HG03025 (cell line): ENCODE results near the gene NOXO1.

Experiments
- ATAC-seq: cut with Tn5 transposase; IDR thresholded peaks from one replicate; pipeline ENCODE4 v1.9.1; 2021; ENCODE audit warnings: mild to moderate bottlenecking, moderate library complexity; ENCODE audit not compliant: unreplicated experiment, low FRiP score

The NOXO1 gene

DNA sequence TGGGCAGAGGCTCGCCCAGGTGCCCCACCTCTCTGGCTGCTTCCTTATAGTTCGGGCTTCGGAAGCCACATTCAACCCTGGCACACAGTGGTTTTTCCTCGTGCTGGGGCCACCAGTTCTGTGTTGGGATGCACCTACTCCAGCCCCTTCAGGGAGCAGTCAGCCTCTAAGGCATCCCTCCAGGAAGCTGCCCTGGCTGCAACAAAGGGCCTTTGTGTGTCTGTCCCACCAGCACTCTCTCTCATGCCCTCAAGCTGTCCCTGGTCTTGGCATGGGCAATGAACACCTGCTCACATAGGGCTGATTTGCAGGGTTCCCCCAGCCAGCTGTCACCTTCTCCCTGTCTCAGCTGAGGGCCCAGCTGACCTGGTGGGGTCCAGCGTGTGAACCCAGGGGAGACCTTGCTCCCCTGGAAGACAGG lies 754 bp upstream of the NOXO1 start:
- ATAC-seq = no peak

DNA sequence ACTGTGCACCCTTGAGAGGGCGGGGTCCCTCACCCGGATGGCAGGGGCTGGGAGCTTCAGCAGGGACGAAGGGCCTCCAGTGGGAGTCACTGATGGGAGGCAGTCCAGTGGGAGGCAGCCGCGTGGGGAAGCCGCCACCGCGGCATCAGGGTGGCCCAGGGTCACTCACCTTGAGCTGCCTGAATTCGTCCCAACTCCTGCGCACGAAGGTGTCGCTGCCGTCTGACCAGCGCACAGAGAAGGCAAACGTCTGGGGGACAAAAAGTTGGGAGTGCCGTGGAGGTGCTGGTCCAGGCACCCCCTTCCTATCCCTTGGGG lies 540 bp downstream of the NOXO1 start:
- no peak for ATAC-seq

DNA sequence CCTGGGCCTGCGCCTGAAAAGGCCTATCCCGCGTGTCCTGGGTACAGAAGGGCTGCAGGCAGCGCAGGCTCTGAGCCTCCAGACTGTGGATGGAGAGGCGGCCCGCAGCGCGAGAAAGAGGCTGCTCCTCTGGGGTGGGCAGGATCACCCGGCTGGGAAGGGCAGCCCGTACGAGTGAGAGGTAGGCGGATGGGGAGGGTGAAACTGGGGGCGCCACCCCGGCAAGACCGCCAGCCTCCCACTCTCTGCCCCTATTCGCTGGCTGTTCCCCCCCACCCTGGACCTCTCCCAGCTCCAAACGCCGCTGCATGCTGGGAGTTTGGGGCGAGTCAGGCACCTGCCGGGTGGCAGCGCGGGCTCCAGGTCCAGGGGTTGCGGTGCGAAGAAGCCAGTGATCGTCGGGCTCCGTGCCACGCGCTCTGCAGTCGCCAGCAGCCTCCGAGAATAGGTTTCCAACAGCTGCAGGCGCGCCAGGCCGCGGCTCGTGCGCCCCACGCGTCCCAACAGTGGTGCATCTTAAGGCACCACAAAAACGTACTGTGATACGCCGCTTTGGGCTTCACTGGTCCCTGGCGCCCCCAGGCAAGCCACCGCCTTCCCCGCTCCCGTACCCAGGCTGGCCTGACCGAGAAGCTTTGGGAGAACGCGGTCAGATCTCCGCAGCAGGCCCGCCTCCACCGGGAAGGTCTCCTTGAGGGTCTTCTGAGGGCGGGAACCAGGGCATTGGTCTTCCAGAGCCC lies 1.1 kb downstream of the NOXO1 start:
- ATAC-seq = no peak

DNA sequence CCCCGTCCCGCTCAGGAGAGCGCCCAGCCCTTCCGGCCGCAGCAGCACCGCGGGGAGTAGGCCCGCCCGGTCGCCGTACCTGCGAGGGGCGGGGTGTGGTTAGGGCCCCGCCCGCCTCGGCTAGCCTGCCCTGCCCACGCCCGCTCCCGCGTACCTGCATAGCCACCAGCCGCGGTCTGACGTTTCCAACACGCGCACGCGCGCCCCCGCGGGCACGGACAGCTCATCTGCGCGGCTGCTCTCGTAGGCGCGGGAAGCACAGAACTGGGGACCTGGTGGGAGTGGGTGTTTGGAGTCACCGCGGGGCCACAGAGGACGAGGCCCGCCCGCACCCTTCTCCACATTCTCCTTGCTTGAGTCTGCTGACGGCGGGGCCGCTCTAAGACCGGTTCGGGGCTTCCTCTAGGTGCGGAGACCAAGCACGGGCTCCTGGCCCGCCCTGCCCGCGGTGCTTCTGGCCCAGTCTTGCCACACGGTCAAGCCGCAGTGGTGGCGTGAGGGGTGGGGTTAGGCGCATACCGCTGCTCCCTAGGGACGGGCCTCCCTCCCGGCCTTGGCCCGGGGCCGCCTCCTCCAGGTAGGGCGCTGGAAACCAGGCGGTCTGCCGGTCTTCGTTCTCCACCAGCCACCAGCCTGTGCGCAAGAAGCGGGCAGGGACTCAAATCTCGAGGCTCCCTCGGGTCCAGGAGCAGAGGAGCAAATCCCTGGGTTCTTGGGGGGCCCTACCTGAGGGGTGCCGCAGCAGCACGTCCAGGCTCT lies 1.8 kb downstream of the NOXO1 start:
- ATAC-seq = no peak

DNA sequence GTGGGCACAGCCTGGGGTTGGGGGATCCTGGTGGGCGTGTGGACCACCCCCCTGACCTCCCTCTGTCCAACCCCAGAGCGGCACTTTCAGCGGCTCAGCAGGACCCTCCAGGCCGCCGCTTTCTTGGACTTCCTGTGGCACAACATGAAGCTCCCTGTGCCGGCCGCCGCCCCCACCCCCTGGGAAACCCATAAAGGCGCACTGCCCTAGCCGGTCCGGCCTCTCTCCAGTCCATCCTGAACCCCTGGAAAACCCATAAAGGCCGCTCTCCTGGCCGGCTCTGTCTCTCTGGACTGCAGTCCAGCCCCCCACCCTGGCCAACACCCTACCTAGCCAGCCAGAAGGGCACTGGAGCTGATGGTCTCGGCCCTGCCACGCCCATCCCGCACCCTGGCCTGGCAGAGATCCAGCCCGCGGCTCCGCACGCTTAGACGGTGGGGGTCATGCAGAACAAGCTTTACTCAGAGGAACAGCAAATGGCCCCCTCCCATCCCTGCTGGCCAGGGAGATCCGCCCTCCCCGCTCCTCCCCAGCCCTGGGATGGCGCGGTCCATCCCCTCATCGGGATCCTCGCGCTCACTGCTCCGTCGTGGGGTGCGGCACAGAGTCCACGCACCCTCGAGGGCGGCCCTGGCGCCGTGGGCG lies 2.7 kb downstream of the NOXO1 start:
- ATAC-seq = no peak

DNA sequence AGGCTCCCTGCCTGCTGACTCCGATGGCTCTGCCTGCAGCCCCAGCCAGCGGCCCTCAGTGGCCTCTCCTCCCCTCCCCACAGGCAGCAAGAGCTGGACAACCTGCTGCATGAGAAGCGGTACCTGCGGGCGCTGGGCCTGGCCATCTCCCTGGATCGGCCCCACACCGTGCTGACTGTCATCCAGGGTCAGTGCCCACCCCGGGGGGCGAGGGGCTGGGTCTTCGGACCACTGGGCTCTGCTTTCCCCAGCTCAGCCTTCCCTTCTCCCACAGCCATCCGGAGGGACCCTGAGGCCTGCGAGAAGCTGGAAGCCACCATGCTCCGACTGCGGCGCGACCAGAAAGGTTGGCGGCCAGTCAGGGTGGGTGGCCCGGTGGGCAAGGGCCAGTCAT lies 3.4 kb downstream of the NOXO1 start:
- no peak for ATAC-seq

DNA sequence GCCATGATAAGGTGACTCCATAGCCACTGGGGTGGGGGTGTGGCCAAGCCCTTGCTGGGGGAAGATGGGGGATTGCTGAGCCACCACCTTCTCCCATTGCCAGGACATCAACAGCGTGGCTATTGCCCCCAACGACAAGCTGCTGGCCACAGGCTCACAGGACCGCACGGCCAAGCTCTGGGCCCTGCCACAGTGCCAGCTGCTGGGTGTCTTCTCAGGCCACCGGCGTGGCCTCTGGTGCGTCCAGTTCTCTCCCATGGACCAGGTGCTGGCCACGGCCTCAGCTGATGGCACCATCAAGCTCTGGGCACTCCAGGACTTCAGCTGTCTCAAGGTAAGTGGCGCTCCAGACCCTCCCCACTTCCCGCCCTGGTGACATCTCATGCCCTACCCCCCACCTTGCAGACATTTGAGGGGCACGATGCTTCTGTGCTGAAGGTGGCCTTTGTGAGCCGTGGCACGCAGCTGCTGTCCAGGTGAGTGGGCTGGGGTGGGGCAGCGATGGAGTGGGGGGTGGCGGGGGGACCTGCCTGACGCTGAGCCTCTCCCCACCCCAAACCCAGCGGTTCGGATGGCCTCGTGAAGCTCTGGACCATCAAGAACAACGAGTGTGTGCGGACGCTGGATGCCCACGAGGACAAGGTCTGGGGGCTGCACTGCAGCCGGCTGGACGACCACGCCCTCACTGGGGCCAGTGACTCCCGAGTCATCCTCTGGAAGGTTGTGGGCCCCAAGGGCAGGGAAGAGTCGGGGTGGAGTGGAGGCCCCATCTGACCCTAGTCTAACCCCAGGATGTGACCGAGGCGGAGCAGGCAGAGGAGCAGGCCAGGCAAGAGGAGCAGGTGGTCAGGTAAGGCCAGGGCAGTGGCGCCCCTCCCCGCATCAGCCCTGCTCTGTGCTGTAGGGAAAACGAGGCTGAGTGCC lies 4.1 kb downstream of the NOXO1 start:
- ATAC-seq = no peak

DNA sequence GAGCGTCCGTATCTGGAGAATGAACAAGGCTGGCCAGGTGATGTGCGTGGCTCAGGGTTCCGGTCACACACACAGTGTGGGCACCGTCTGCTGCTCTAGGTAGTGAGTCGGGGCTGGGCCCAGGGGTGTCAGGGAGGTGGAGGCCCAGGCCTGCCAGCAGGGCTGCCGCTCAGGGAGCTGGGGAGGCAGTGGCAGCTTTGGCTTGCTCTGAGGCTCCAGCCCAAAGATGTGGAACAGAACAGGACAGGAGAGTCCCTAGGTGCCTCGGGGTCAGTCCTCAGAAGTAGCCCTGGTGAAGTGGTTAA lies 5.1 kb downstream of the NOXO1 start:
- ATAC-seq = no peak

DNA sequence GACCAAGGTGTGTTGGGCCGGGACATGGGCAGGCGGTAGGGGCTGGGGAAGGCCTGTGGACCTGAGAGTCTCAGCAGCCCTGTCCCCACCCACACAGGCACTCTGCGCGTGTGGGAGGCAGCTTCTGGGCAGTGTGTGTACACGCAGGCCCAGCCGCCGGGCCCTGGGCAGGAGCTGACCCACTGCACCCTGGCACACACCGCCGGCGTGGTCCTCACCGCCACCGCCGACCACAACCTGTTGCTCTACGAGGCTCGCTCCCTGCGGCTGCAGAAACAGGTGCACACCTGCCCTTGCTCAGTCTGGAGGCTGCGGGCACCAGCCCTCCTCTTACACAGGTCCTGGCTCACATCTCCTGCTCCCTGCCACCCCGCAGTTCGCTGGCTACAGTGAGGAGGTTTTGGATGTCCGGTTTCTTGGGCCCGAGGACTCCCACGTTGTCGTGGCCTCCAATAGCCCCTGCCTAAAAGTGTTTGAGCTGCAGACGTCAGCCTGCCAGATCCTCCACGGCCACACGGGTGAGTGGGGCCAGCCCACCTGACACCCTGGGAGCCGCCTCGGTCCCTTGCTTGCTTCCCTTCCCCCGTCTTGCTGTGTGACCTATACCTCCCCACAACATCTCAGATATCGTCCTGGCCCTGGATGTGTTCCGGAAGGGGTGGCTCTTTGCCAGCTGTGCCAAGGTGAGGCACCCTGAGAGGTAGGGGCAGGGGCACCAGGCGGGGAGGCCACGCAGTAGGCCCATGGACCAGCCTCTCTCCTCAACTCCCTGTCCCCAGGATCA lies 5.6 kb downstream of the NOXO1 start:
- ATAC-seq = no peak

DNA sequence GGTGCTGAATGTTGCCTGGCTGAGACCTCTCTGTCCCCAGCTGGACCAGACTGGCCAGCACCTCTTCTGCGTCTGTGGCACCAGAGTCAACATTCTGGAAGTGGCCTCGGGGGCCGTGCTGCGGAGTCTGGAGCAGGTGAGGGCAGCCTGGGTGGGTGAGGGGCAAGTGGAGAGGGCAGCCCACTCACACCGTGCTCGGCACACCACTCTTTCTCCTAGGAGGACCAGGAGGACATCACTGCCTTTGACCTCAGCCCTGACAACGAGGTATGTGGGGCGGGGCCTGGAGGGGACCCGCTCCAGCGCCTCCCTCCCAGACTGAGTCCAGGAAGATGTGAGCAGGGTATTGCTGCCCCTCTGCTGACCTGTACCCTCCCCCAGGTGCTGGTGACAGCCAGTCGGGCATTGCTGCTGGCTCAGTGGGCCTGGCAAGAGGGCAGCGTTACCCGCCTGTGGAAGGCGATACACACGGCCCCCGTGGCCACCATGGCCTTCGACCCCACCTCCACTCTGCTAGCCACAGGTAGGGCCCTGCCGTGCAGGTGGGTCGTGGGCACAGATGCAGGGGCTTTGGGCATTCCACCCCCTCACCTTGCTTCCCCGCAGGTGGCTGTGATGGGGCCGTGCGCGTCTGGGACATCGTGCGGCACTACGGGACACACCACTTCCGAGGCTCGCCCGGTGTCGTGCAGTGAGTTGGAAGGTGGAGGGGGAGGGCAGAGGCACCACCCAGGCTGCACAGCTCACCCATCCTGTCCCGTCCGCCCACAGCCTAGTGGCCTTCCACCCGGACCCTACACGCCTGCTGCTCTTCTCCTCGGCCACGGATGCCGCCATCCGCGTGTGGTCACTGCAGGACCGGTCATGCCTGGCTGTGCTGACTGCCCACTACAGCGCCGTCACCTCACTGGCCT lies 6.9 kb downstream of the NOXO1 start:
- no peak for ATAC-seq

DNA sequence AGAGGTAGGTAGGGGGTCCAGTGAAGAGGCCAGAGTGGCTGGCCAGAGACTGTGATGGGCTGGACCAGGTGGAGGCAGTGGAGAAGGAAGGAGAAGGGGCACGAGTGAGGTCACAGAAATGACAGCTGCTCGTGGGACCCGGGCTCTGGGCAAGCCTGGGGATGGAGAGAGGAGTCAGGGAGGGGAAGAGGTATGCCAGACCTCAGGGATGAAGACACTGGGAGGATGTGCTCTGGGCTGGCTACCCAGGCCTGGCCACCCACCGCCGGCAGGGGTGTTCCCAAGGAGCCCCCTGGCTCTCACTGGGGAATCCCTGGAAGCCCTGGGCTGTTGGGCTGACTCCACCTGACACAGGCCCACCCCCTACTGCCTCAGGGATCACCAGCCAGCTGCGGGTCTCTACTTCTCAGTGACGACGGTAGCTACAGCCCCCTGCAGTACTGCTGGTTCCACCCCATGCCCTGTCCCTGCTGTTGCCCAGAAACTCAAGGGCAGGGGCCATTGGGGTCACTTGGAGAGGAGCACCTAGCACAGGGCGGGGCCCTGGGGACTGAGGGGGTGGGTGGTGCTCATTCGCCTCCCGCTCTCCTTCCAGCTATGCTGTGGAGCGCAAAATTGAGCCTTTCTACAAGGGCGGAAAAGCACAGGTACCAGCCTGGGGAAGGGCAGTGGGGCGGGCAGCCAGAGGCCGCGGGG lies 7.7 kb downstream of the NOXO1 start:
- ATAC-seq = no peak

DNA sequence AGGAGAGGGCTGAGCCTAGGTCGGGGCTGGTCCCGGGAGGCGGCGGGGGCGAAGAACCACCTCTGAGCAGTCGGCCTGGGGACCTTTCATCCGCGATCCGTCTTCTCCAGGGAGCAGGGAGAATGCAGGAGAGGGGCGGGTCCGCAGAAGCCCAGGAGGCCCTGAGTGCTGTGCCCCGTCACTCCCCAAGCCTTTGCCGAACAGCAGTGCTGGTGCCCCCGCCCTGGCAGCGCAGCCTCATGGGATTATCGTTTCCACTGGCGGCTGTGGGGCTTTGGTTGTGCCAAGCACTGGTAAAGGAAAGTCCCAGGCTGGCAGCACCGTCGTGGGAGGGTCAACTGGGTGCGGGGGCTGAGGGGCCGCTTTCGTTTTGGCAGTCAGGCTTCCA lies 8.8 kb downstream of the NOXO1 start:
- no peak for ATAC-seq

DNA sequence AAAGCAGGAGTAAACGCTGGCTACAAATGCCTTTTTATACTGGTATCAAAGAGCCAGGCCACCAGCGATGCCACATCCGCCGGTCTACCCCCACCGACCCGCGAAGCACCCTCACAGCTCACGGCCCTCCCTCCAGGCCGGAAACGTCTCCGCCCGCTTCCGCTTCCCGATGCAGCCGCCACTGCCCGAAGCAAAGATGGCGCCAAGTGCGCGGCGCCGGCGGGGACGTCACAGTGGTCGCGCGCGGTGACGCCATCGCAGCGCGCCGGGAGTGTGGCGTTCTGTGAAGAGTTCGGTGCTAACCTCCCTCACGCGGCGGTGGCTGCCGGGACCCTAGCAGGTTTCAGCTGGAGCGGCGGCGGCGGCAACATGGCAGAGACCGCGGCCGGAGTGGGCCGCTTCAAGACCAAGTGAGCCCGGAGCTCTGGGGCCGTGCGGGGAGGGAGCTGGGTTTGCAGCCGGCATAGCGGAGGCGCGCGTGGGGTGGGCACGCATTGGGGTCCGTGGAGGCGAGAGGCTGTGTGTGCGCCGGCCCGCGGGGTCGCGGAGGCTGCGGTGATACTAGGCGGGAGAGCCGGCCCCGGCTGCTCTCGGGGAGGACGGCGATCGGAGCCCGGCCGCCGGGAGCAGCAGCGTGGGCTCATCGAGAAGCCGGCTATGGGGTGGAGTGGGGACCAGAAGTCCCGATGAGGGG lies 9.3 kb downstream of the NOXO1 start, which contains the start of gene TBL3:
TSS of gene TBL3 (plus strand) at position 258 of the 694 bp plus-strand sequence. CDS start at position 370, 112 bp downstream.
- ATAC-seq = peak; percentile 58

DNA sequence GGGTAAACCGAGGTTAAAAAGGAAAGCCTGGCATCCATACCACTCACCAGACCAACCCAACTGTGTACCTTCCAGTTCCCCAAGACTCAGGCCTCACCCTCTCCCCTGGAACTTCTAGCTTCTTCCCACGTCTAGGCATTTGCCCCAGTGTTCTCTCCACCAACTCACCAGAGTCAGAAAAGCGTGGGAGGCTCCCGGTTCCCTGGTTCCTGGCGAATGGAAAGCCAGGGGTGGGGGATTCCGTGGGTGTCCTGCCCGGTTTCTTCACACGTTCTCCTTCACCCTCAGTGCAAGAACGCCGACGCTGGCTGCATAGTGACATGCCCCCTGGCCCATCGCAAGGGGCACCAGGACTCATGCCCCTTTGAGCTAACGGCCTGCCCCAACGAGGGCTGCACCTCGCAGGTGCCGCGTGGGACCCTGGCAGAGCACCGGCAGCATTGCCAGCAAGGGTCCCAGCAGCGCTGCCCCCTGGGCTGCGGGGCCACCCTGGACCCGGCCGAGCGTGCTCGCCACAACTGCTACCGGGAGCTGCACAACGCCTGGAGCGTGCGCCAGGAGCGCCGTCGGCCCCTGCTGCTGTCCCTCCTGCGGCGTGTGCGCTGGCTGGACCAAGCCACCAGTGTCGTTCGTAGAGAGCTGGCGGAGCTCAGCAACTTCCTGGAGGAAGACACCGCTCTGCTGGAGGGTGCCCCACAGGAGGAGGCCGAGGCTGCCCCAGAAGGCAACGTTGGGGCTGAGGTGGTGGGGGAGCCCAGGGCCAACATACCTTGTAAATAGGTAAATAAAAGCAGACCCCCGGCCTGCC lies 12.9 kb downstream of the NOXO1 start:
- ATAC-seq = no peak

DNA sequence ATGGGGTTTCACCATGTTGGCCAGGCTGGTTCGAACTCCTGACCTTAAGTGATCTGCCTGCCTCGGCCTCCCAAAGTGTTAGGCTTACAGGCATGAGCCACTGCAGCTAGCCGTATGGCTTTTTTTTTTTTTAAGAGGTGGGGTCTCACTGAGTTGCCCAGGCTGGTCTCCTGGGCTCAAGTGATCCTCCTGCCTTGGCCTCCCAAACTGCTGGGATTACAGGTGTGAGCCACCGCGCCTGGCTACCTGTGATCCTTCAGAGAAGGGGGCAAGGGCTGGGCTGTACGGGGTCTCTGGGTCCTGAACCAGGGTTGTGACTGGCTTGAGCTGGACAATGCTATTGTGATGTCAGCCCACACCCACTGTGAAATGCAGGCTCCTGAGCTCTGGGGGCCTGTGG lies 14.8 kb downstream of the NOXO1 start, which contains the start of gene RNF151:
TSS of gene RNF151 (plus strand) at position 397 of the 400 bp plus-strand sequence. CDS start 26 bp downstream, outside the sequence.
- no peak for ATAC-seq

DNA sequence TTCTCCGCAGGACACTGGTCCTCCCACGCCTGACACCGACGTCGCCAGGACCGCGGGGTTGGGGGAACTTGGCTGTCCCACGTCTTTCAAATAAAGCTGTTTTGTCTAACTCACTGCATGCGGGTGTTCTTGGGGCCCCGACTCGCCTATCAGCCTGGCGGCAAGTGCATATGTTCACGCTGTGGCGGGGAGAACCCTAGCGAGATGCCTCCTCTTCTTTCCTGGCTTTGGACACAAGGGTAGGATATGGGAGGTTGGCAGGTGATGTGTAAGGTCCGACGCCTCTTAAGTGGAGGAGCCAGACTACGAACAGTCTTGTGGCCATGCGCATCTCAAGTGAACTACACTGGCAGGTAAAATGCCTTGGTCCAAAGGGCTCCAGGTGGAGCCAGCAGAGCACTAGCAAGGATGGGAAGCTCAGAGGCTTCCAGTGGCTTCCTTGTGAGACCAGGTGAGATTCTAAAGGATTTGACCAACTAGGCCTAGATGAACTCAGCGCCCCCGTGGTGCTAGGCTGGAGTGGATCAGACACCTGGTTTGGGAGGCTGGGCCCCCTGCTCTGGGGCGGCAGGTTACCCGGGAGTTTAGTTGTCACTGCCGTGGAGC lies 15.8 kb downstream of the NOXO1 start:
- ATAC-seq = no peak
